CD4-positive, alpha-beta memory T cell (primary cell): ENCODE measurements around the gene DCAF10. TPM values are rescaled to one million over a fixed set of nuclear protein-coding genes. Genes with fewer than 3 reads are reported as not detected.

Source experiments
- CTCF ChIA-PET: fragments of 350-600 bp; sonication (Branson Sonifier 250); formaldehyde crosslinking; loops from one replicate; lab custom pipeline; 2021; ENCODE audit warnings: inconsistent platforms; ENCODE audit not compliant: partially characterized antibody; lab: Charles Lee
- POLR2A ChIA-PET: fragments of 350-600 bp; sonication (Branson Sonifier 250); formaldehyde crosslinking; loops from one replicate; lab custom pipeline; 2021; ENCODE audit not compliant: partially characterized antibody; lab: Charles Lee
- DNase-seq, 5 donors: peaks; one replicate each; pipeline versions ENCODE4 v3.0.0 to v3.0.0-alpha.2; 2020 to 2022; ENCODE audit warnings: mixed read lengths in 1 of 5
- H3K27ac ChIP-seq: one replicate; pipeline ENCODE4 v1.7.0; 2013; ENCODE audit warnings: low read depth, low read length
- H3K27me3 ChIP-seq: 2 replicates; pipeline ENCODE4 v1.7.0; 2013; ENCODE audit warnings: mild to moderate bottlenecking, low read length, moderate library complexity; ENCODE audit not compliant: insufficient read depth
- H3K36me3 ChIP-seq: 2 replicates; pipeline ENCODE4 v1.7.0; 2013; ENCODE audit warnings: mild to moderate bottlenecking, low read length, moderate library complexity; ENCODE audit not compliant: insufficient read depth
- H3K4me1 ChIP-seq: 2 replicates; pipeline ENCODE4 v1.7.0; 2013; ENCODE audit warnings: mild to moderate bottlenecking, low read length, moderate library complexity; ENCODE audit not compliant: insufficient read depth
- H3K4me3 ChIP-seq, 2 donors: one replicate each; pipeline ENCODE4 v1.7.0; 2013; ENCODE audit warnings: low read length in 2 of 2, mild to moderate bottlenecking in 1 of 2
- H3K9me3 ChIP-seq, 2 donors: one replicate each; pipeline ENCODE4 v1.7.0; 2013; ENCODE audit warnings: low read length in 2 of 2, control low read depth in 1 of 2; ENCODE audit not compliant: control insufficient read depth in 1 of 2
- H3K27ac Mint-ChIP-seq, 7 donors: one replicate each; pipeline ENCODE4 v1.8.0; 2020 to 2021; ENCODE audit warnings: mixed read lengths in 7 of 7, mild to moderate bottlenecking in 6 of 7, inconsistent platforms in 3 of 7, moderate library complexity in 3 of 7
- H3K27me3 Mint-ChIP-seq, 2 donors: one replicate each; pipeline ENCODE4 v1.8.0; 2020 to 2021; ENCODE audit warnings: mixed read lengths in 2 of 2
- H3K36me3 Mint-ChIP-seq, 2 donors: one replicate each; pipeline ENCODE4 v1.8.0; 2020 to 2021; ENCODE audit warnings: mixed read lengths in 2 of 2, inconsistent platforms in 1 of 2, mild to moderate bottlenecking in 1 of 2
- H3K4me1 Mint-ChIP-seq, 4 donors: one replicate each; pipeline ENCODE4 v1.8.0; 2020 to 2021; ENCODE audit warnings: mixed read lengths in 4 of 4, mild to moderate bottlenecking in 1 of 4
- H3K4me3 Mint-ChIP-seq, 8 donors: one replicate each; pipeline ENCODE4 v1.8.0; 2020 to 2021; ENCODE audit warnings: mixed read lengths in 8 of 8, mild to moderate bottlenecking in 7 of 8, moderate library complexity in 6 of 8, inconsistent platforms in 3 of 8
- H3K9me3 Mint-ChIP-seq, 8 donors: one replicate each; pipeline ENCODE4 v1.8.0; 2020 to 2021; ENCODE audit warnings: mixed read lengths in 8 of 8, mild to moderate bottlenecking in 5 of 8, inconsistent platforms in 3 of 8, moderate library complexity in 1 of 8
- intact Hi-C: fragments of 100-400 bp; cut with micrococcal nuclease; formaldehyde crosslinking; loops from one replicate; pipeline ENCODE4 v1.15.1; 2023
- polyA plus RNA-seq, 2 donors: library from polyadenylated mRNA; unstranded; fragments of 300-500 nt; fragmentation: Illumina TruSeq; gene quantifications; one replicate each; pipeline ENCODE4 v1.2.3, GENCODE V29; 2021
- total RNA-seq, 2 experiments: library from RNA; stranded (reverse); gene quantifications; one replicate each; pipeline ENCODE4 v1.2.3, GENCODE V29; 2021

Gene DCAF10
- total and polyA plus RNA-seq, 4 experiments from 2014 or later, result 20.3 to 37.1 (median 29.2) TPM

GRCh38 chr9:37787059-37787458, 13.5 kb upstream of the DCAF10 start:
- ChIA-PET CTCF (interaction anchor here (0.6 kb wide), 1 partner anchor 188 kb away, joined by 3 read pairs; no protein-coding TSS in a partner anchor), POLR2A (no interaction called here)
- Mint-ChIP-seq H3K4me1 (peaks cover 21 to 37% (median 28%) of the 10 kb centered on the region in 4 donors), H3K27ac (no peak overlapping the region), H3K4me3 (no peak overlapping the region), H3K9me3 (peaks cover 0 to 4% (median 0%) of the 10 kb centered on the region in 8 donors), H3K36me3 (peaks cover 6 to 22% of the 10 kb centered on the region in 2 donors), H3K27me3 (no peaks in the 10 kb centered on the region)
- Histone ChIP-seq H3K4me3 (no peak overlapping the region), H3K27me3 (no peaks in the 10 kb centered on the region), H3K27ac (no peak overlapping the region), H3K36me3 (peaks cover 11% of the 10 kb centered on the region), H3K4me1 (peaks cover 30% of the 10 kb centered on the region), H3K9me3 (no peaks in the 10 kb centered on the region)
- no peak for DNase-seq
- intact Hi-C loops, result no loop called here

GRCh38 chr9:37788332-37788731, 12.3 kb upstream of the DCAF10 start:
- Histone ChIP-seq H3K4me1 (peaks cover 18% of the 10 kb centered on the region), H3K36me3 (peaks cover under 1% of the 10 kb centered on the region), H3K27me3 (no peaks in the 10 kb centered on the region), H3K9me3 (no peaks in the 10 kb centered on the region), H3K27ac (no peak overlapping the region), H3K4me3 (no peak overlapping the region)
- H3K9me3 Mint-ChIP-seq, result peaks cover 0 to 4% (median 0%) of the 10 kb centered on the region in 8 donors
- CTCF ChIA-PET, result no interaction called here
- intact Hi-C loops, result no loop called here
- H3K4me1 Mint-ChIP-seq, result peaks cover 11 to 26% (median 18%) of the 10 kb centered on the region in 4 donors
- peak overlapping the region in 2 of 7 donors; percentile 46 to 77 for H3K27ac Mint-ChIP-seq
- no peaks in the 10 kb centered on the region for H3K27me3 Mint-ChIP-seq
- peak overlapping the region in 3 of 8 donors; percentile 13 to 63 (median 26) for H3K4me3 Mint-ChIP-seq
- POLR2A ChIA-PET, result no interaction called here
- DNase-seq, result no peak
- H3K36me3 Mint-ChIP-seq, result peaks cover 0 to 11% of the 10 kb centered on the region in 2 donors

GRCh38 chr9:37790096-37790495, 10.5 kb upstream of the DCAF10 start:
- Mint-ChIP-seq H3K4me3 (no peak overlapping the region), H3K4me1 (peaks cover 3 to 10% (median 6%) of the 10 kb centered on the region in 4 donors), H3K27ac (no peak overlapping the region), H3K36me3 (peaks cover 0 to 2% of the 10 kb centered on the region in 2 donors), H3K9me3 (peaks cover 0 to 4% (median 0%) of the 10 kb centered on the region in 8 donors), H3K27me3 (no peaks in the 10 kb centered on the region)
- H3K27me3 ChIP-seq, result no peaks in the 10 kb centered on the region
- no peaks in the 10 kb centered on the region for H3K36me3 ChIP-seq
- POLR2A ChIA-PET, result no interaction called here
- H3K4me1 ChIP-seq, result peaks cover 6% of the 10 kb centered on the region
- no peak overlapping the region for H3K27ac ChIP-seq
- intact Hi-C loops, result no loop called here
- DNase-seq, result no peak
- CTCF ChIA-PET, result no interaction called here
- no peak overlapping the region for H3K4me3 ChIP-seq
- no peaks in the 10 kb centered on the region for H3K9me3 ChIP-seq

- Histone ChIP-seq H3K4me1 (no peaks in the 10 kb centered on the region), H3K4me3 (no peak overlapping the region), H3K27ac (no peak overlapping the region), H3K27me3 (no peaks in the 10 kb centered on the region), H3K9me3 (no peaks in the 10 kb centered on the region), H3K36me3 (no peaks in the 10 kb centered on the region)
- Mint-ChIP-seq H3K36me3 (no peaks in the 10 kb centered on the region), H3K27ac (no peak overlapping the region), H3K9me3 (peaks cover 0 to 4% (median 0%) of the 10 kb centered on the region in 8 donors), H3K4me3 (no peak overlapping the region), H3K4me1 (peaks cover 0 to 2% (median 0%) of the 10 kb centered on the region in 4 donors), H3K27me3 (no peaks in the 10 kb centered on the region)
- ChIA-PET POLR2A (no interaction called here), CTCF (no interaction called here)
- DNase-seq, result no peak
- intact Hi-C loops, result no loop called here
Observed at GRCh38 chr9:37792122-37792521, 8.5 kb upstream of the DCAF10 start.

DNA sequence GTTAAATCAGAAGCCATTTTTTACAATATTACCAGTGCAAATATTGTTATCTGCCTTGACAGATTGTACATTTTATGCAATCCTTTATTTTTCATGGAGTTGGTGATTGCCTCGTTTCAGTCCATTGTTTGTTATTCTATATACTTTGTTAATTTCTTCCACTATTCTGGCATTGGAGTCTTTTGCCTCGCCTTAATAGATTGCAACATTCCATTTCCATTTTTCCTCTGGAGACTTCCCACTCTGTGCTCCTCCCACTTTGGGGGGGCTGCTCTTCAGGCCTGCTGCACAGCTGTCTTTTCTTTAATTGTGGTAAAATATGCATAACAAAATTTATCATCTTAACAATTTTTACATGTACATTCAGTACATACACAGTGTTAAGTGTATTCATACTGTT, 4.4 kb upstream of the DCAF10 start:
- Histone ChIP-seq H3K27me3 (no peaks in the 10 kb centered on the region), H3K4me1 (peaks cover 6% of the 10 kb centered on the region), H3K9me3 (no peaks in the 10 kb centered on the region), H3K36me3 (no peaks in the 10 kb centered on the region), H3K4me3 (no peak overlapping the region), H3K27ac (no peak overlapping the region)
- Mint-ChIP-seq H3K27ac (peak overlapping the region in 1 of 7 donors; percentile 2), H3K27me3 (no peaks in the 10 kb centered on the region), H3K36me3 (peaks cover 0 to 2% of the 10 kb centered on the region in 2 donors), H3K4me3 (no peak overlapping the region), H3K4me1 (peaks cover 5 to 16% (median 11%) of the 10 kb centered on the region in 4 donors), H3K9me3 (peaks cover 0 to under 1% (median 0%) of the 10 kb centered on the region in 8 donors)
- ChIA-PET CTCF (no interaction called here), POLR2A (interaction anchor here (1.4 kb wide), 1 partner anchor 11 kb away, joined by 4 read pairs; the partner anchor contains the start of gene EXOSC3)
- no peak for DNase-seq
- intact Hi-C loops, result no loop called here

DNA sequence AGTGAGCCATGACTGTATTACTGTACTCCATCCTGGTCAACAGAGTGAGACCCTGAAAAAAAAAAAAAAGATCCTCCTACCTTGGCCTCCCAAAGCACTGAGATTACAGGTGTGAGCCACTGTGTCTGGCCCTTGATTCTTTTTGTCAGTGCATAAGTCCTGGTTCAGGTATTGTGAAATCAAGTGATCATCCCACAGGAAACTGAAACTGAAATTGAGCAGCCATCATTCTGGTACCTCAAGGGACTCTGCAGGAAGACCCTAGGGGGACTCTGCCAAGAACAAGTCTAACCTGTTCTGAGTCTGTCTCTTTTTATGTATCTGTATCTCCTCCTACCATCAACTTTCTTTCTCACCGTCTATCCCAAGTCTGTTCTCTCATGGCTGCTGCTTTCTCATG, 1.9 kb upstream of the DCAF10 start:
- H3K9me3 Mint-ChIP-seq, result no peaks in the 10 kb centered on the region
- H3K27me3 Mint-ChIP-seq, result no peaks in the 10 kb centered on the region
- Histone ChIP-seq H3K27me3 (no peaks in the 10 kb centered on the region), H3K9me3 (no peaks in the 10 kb centered on the region), H3K4me3 (no peak overlapping the region), H3K4me1 (peaks cover 31% of the 10 kb centered on the region), H3K27ac (no peak overlapping the region), H3K36me3 (no peaks in the 10 kb centered on the region)
- ChIA-PET CTCF (no interaction called here), POLR2A (interaction anchor here (3.1 kb wide), 1 partner anchor 15 kb away, joined by 51 read pairs; the partner anchor contains the start of gene EXOSC3)
- peak overlapping the region in 6 of 8 donors; percentile 9 to 95 (median 78) for H3K4me3 Mint-ChIP-seq
- H3K36me3 Mint-ChIP-seq, result peaks cover 0 to 4% of the 10 kb centered on the region in 2 donors
- H3K4me1 Mint-ChIP-seq, result peaks cover 19 to 37% (median 29%) of the 10 kb centered on the region in 4 donors
- DNase-seq, result no peak
- intact Hi-C loops, result no loop called here
- H3K27ac Mint-ChIP-seq, result peak overlapping the region in 1 of 7 donors; percentile 86

- ChIA-PET CTCF (interaction anchor here (0.9 kb wide), 1 partner anchor 209 kb away, joined by 3 read pairs; the partner anchor contains the start of gene TOMM5), POLR2A (interaction anchor here (0.6 to 3.1 kb wide), 7 partner anchors 10 to 338 kb away, joined by 3 to 51 read pairs (median 5); partner anchors contain the start of genes EXOSC3, SLC25A51 and ZBTB5)
- H3K27ac Mint-ChIP-seq, result peak overlapping the region; percentile 74 to 94 (median 87)
- peak overlapping the region; percentile 88 to 95 (median 94) for H3K4me3 Mint-ChIP-seq
- Histone ChIP-seq H3K27ac (peak overlapping the region; percentile 70), H3K9me3 (no peaks in the 10 kb centered on the region), H3K27me3 (no peaks in the 10 kb centered on the region), H3K36me3 (no peaks in the 10 kb centered on the region), H3K4me1 (peaks cover 39% of the 10 kb centered on the region), H3K4me3 (peak overlapping the region; percentile 26 to 98)
- H3K27me3 Mint-ChIP-seq, result no peaks in the 10 kb centered on the region
- peaks cover 25 to 52% (median 36%) of the 10 kb centered on the region in 4 donors for H3K4me1 Mint-ChIP-seq
- peaks cover 0 to 7% of the 10 kb centered on the region in 2 donors for H3K36me3 Mint-ChIP-seq
- H3K9me3 Mint-ChIP-seq, result no peaks in the 10 kb centered on the region
- peak in 1 of 5 donors; percentile 51 for DNase-seq
- intact Hi-C loops, result loop anchor here (5.0 kb wide), 2 partner anchors 101 to 314 kb away; partner anchors contain the start of genes POLR1E and SLC25A51
Observed at GRCh38 chr9:37801287-37801850, 772 bp downstream of the DCAF10 start.
